AG10803 (cell line): ENCODE data around the gene CNTFR.

Source experiments
- DNase-seq: peaks from one replicate; pipeline ENCODE4 v3.0.0; 2010; ENCODE audit warnings: low read depth
- H3K4me3 ChIP-seq: 2 replicates; pipeline ENCODE4 v1.5.1; 2011; ENCODE audit warnings: mild to moderate bottlenecking, low read length, control low read depth
- TF ChIP-seq, protein P1 (sequence below): conservative IDR thresholded peaks from 2 replicates; pipeline ENCODE4 v1.5.1; 2011; ENCODE audit warnings: mild to moderate bottlenecking, low read length, control low read depth, inconsistent platforms

CNTFR gene

DNA sequence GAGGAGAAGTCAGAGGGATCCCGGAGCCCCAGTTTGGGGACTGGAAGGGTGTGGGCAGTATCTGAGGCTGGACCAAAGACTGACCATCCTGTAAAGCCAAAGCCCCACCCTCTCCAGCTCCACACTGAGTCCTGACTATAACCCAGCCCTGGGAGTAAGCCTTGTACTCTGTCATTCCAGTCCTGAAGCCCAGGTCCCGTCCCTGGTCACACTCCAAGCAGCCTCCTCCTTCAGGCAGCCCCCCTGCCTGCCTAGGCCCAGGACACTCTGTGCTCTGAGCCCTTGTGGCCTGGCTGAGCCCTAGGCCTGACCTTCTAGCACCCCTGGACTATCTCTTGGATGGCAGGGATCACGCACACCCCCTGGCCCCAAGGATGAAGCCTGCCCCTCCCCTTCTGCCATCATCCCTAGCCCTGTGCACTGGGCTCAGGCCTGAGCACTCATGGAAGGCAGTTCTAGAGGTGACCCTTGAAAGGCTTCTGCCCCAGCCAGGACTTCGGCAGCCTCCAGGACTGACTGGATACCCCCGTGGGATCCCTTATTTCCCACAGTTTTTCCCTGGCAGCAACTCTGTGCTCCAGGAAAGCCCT lies 38.7 kb downstream of the CNTFR start:
- H3K4me3 ChIP-seq, result no peak overlapping the region
- DNase-seq, result no peak
- TF ChIP-seq, protein P1, sequence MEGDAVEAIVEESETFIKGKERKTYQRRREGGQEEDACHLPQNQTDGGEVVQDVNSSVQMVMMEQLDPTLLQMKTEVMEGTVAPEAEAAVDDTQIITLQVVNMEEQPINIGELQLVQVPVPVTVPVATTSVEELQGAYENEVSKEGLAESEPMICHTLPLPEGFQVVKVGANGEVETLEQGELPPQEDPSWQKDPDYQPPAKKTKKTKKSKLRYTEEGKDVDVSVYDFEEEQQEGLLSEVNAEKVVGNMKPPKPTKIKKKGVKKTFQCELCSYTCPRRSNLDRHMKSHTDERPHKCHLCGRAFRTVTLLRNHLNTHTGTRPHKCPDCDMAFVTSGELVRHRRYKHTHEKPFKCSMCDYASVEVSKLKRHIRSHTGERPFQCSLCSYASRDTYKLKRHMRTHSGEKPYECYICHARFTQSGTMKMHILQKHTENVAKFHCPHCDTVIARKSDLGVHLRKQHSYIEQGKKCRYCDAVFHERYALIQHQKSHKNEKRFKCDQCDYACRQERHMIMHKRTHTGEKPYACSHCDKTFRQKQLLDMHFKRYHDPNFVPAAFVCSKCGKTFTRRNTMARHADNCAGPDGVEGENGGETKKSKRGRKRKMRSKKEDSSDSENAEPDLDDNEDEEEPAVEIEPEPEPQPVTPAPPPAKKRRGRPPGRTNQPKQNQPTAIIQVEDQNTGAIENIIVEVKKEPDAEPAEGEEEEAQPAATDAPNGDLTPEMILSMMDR, result no peak

DNA sequence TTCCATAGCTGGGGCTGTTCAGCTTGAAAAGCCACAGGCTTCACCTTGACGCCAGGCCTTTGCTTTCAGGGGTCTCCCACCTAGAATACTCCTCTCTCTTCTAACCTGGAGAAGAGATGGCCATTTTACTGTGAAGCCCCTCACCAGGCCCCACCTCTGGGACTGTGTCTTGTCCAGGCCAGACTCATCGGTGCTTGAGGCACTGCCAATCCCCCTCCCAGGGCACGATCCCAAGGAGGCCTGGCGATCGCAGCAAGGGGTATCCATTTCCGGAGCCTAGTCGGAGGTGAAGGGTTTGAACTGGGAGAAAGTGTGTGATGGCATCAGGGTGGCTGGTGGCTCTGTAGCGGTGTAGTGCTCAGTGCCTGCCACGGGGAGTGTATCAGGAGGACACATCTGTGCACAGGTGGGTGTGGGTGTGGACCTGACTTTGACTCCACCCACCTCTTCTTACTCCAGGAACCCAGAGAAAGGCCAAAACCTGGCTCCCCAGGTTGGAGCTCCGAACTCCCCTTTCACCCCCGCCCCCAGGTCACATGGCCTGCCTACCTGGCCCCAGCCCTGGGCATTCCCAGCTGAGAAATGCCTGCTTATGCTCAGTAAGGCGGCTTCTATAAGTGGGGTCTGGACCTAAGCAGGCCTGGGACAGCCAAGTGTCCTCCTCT lies 39.4 kb downstream of the CNTFR start:
- H3K4me3 ChIP-seq, result no peak overlapping the region
- DNase-seq, result no peak
- TF ChIP-seq, protein P1, result no peak

GRCh38 chr9:34549407-34549732 lies 40.2 kb downstream of the CNTFR start:
- no peak overlapping the region for H3K4me3 ChIP-seq
- TF ChIP-seq, protein P1, result no peak
- DNase-seq, result no peak

GRCh38 chr9:34547960-34548611 lies 41.4 kb downstream of the CNTFR start:
- DNase-seq, result peak; percentile 76
- TF ChIP-seq, protein P1, result peak; percentile 75

DNA sequence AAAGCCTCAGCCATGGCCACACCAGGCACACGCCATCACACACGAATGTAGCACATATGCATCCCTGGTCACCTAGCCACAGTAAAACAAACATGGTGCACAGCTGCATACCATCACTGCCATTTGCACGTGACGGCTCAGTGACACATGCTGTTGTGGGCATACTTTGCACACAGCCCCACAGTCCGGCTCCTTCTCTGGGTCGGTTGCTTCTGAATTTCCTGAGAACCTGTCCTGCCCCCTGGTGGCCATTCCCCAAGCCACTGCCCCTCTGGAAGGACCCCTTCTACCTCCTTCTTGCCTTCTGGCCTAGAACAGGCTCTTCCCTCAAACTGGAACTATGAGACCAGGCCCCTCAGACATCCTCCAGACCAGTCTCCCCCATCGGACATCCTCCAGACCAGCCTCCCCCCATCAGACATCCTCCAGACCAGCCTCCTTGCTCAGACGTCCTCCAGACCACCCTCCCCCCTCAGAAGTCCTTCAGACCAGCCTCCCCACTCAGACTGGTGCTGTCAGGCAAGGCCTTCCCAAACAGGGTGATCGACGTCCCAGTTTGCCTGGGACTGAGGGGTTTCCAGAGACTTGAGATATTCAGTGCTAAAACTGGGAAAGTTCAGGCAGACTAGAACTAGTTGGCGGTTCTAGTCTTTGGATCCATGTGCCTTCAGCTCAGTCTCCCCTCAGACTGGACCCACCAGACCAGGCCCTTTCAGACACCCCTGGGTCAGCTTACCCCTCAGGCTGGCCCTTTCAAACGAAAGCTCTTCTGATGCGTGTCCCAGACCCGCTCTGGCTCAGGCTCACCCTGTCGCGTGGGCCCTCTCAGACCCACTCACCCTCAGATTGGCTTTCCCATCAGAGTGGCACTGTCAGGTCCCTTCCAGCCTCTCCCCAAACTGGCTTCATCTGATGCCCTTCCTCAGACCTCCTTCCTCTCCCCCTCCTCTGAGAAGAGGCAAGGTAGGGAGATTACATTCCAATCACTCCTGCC lies 42.4 kb downstream of the CNTFR start:
- TF ChIP-seq, protein P1, result peak; percentile 56
- H3K4me3 ChIP-seq, result no peak overlapping the region
- peak; percentile 66 for DNase-seq

More at GRCh38 chr9:34547960-34548611, 41.4 kb downstream of the CNTFR start:
- no peak overlapping the region for H3K4me3 ChIP-seq

- DNase-seq, result no peak
- TF ChIP-seq, protein P1, result no peak
- no peak overlapping the region for H3K4me3 ChIP-seq
These were observed 43.3 kb downstream of the CNTFR start for GRCh38 chr9:34546102-34546833.
